GM12864 (cell line): ENCODE measurements around the gene SP3.
A peak's percentile ranks its signal among the peaks of the same experiment; 100 is the strongest.

Experiments used
- DNase-seq: peaks from one replicate; pipeline ENCODE4 v3.0.0-alpha.2; 2011; ENCODE audit warnings: low read depth
- H3K4me3 ChIP-seq: 2 replicates; pipeline ENCODE4 v1.5.1; 2011; ENCODE audit warnings: mild to moderate bottlenecking, low read depth, low read length, control low read depth
- TF ChIP-seq, protein P1 (sequence below): IDR thresholded peaks from 2 replicates; pipeline ENCODE4 v1.5.1; 2011; ENCODE audit warnings: low read depth, mild to moderate bottlenecking, moderate library complexity, low read length, control low read depth, inconsistent platforms; ENCODE audit errors: missing control alignments

SP3 gene

DNA sequence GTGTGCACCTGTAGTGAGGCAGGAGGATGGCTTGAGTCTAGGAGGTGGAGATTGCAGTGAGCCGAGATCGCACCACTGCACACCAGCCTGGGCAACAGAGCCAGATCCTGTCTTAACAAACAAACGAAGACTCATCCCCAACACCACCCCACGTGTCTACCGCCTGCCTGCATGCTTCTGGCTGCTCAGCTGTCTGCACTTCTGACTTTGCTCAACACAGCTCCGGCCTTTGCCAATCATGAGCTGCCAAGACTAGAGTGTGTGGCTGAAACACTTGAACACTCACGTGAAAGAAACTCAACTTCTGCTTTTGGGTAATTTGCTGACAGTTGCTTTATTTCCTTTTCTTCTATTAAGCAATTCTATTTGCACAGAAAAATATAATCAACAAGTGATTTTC lies 32.1 kb upstream of the SP3 start:
- peak; percentile 84 for DNase-seq
- TF ChIP-seq, protein P1, sequence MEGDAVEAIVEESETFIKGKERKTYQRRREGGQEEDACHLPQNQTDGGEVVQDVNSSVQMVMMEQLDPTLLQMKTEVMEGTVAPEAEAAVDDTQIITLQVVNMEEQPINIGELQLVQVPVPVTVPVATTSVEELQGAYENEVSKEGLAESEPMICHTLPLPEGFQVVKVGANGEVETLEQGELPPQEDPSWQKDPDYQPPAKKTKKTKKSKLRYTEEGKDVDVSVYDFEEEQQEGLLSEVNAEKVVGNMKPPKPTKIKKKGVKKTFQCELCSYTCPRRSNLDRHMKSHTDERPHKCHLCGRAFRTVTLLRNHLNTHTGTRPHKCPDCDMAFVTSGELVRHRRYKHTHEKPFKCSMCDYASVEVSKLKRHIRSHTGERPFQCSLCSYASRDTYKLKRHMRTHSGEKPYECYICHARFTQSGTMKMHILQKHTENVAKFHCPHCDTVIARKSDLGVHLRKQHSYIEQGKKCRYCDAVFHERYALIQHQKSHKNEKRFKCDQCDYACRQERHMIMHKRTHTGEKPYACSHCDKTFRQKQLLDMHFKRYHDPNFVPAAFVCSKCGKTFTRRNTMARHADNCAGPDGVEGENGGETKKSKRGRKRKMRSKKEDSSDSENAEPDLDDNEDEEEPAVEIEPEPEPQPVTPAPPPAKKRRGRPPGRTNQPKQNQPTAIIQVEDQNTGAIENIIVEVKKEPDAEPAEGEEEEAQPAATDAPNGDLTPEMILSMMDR = no peak

DNA sequence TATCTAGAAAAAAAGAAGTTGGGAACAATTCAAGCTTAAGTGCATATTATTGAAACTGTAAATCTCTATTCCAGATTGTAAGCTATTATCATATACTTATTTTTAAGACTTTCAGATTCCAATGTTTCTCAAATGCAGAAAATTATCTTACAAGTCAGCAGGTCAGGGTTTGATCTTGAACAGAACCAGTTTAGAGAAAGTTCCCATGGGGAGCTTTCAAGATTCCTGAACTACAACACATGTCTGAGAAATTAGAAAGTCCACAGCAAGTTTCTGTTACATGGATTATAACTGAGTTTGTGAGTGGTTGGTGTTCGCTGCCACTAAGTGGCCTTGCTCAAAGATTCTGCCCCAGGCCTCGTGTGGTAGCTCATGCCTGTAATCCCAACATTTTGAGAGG lies 31.6 kb upstream of the SP3 start:
- TF ChIP-seq, protein P1 = no peak
- no peak for DNase-seq
- no peak overlapping the region for H3K4me3 ChIP-seq

More for the DNA sequence above, 32.1 kb upstream of the SP3 start:
- no peak overlapping the region for H3K4me3 ChIP-seq

DNA sequence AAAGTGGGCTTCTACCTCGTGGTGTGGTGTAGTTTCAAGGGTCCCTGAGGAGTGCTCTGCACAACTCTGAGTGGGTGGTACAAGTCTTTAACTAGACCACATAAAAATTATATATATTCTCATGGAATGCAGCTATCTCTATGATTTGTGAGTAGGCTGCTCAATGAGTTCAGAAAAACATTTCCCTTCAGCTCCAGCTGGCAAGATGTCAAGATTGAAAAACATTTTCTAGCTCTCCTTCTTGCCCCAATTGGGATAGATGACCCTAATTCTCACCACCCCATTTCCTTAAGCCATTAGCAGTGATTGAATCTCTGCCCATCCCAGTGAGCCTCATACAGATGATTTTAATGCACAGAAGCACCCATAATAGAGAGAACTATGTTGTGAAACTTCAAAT lies 28.3 kb upstream of the SP3 start:
- no peak overlapping the region for H3K4me3 ChIP-seq
- TF ChIP-seq, protein P1 = no peak
- DNase-seq = no peak

DNA sequence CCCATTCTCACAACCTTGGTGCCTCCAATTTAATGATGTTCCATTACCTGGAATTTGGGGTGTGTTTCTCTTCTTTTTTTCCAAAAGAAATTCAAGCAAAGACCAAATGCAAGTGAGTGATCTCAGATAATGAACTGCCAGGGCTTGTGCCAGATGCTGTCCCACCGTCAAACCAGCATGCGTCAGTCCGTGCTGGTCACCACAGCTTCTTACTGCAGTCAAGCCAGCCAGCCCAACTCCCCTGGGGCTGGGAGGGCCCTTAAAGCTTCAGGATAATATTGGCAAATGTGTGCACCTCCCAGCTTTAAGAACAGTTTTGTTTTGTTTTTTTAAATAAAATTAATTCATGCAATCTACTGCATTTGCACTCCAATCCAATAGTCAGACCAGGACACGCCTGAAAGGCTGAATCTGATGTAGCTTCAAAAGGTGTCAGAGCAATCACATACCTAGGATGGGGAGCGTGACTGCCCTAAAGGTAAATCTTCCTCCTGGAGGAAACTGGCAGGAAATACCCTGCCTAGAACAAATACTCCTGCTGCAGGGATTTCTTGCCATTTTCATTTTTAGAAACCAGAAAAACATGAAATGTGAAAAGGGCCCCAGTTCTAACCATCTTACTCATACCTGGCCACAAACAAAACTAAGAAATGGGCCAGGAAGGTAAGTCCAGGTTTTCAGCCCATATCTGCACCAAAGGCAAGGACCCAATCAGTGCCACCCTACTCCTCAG lies 26.8 kb upstream of the SP3 start:
- no peak for DNase-seq
- H3K4me3 ChIP-seq = no peak overlapping the region
- TF ChIP-seq, protein P1 = no peak

DNA sequence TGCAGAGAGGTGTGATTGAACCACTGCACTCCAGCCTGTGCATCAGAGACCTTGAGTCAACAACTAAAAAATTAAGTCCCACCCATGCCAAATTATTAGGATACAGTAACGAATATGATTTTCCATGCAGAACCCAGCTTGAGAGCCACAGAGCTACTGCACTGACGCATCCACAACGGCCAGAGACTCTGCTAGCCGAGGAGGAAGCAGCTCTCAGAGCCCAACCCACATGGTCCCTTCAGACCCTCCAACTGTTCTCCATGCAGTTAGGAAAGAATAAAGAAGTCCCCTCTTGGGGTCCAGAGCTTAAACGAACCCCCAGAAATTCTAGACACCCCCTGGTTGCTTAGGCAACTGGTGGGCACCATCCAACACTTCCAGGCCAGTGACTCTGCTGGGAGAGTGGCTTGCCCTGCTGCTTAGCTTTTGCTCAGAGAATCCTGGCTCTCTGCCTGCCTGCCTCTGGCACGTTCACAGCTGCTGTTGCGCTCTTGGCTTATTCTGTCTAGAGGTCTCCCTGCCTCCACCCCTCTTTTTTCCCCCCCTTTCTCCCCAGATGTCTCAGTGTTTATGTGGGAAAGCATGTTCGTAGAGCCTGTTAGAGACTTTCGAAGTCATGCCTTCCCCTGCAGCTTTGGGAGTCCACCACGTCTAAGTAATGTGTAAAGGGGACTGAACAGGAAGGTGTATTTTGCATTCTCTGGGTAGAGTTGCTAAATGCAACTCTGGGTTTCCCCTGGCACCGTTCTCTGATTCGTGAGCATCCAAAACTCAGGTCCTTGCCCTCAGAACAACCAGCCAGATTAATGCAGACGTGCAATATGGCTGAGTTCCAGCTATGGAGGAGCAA lies 26.0 kb upstream of the SP3 start:
- no peak overlapping the region for H3K4me3 ChIP-seq
- DNase-seq = peak; percentile 74
- TF ChIP-seq, protein P1 = no peak

DNA sequence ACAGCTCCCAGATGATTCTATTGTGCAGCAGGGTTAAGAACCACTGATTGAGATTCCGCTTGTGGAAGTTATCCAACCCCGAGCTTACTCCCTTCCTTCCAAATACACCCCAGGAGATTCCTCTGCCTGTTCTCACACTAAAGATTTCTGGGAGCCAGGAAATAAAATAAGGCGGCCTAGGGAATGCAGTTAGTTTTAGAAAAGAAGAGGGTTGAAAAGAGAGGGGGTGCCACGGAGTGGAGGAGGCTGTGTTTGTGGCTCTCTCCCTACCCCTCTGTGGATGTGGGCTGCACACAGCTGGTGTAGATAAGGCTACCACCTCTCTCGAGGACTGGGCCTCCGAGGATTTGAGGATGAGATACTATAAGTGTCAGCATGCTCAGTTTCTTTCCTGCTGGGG lies 25.1 kb upstream of the SP3 start:
- no peak for DNase-seq
- TF ChIP-seq, protein P1 = no peak
- H3K4me3 ChIP-seq = no peak overlapping the region

DNA sequence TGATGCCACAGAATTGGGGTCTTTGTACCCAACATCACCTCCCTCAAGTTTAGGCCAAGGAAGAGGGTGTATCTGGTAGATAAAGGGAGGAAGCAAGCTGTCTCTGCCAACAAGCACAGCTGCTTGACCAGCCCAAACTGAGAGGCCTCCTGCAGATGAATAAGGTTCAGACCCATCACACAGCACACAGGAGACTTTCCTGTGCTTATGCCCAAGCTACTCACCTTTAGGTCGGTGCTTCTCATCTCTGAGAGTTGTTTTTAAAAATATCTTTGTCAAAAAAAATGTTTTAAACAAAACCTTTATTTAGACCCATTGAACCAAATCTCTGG lies 24.7 kb upstream of the SP3 start:
- TF ChIP-seq, protein P1 = no peak
- no peak for DNase-seq
- H3K4me3 ChIP-seq = no peak overlapping the region
